Trophoblast cell (in vitro differentiated cells and primary cell): ENCODE data around the gene TTC32.

Experiments
- DNase-seq, 2 donors: peaks; one replicate each; pipeline ENCODE4 v3.0.0-alpha.2; 2016
- H2AFZ ChIP-seq: 2 replicates; pipeline ENCODE4 v1.6.1; 2013; ENCODE audit warnings: low read length, moderate library complexity, mild to moderate bottlenecking; ENCODE audit not compliant: insufficient read depth, poor library complexity
- H2AK5ac ChIP-seq: 2 replicates; pipeline ENCODE4 v1.6.1; 2013; ENCODE audit warnings: mild to moderate bottlenecking, low read length
- H2BK120ac ChIP-seq: 2 replicates; pipeline ENCODE4 v1.6.1; 2013; ENCODE audit warnings: low read length, mild to moderate bottlenecking, moderate library complexity; ENCODE audit not compliant: insufficient read depth, poor library complexity
- H2BK12ac ChIP-seq: 2 replicates; pipeline ENCODE4 v1.6.1; 2013; ENCODE audit warnings: mild to moderate bottlenecking, low read length, moderate library complexity
- H2BK5ac ChIP-seq: 2 replicates; pipeline ENCODE4 v1.6.1; 2013; ENCODE audit warnings: low read length, low read depth, moderate library complexity, mild to moderate bottlenecking; ENCODE audit not compliant: poor library complexity
- H3K14ac ChIP-seq: 2 replicates; pipeline ENCODE4 v1.6.1; 2013; ENCODE audit warnings: mild to moderate bottlenecking, low read length
- H3K18ac ChIP-seq: 2 replicates; pipeline ENCODE4 v1.6.1; 2013; ENCODE audit warnings: mild to moderate bottlenecking, low read length
- H3K23ac ChIP-seq: 2 replicates; pipeline ENCODE4 v1.6.1; 2013; ENCODE audit warnings: low read length
- H3K27ac ChIP-seq: 2 replicates; pipeline ENCODE4 v1.5.1; 2013; ENCODE audit warnings: low read depth, mild to moderate bottlenecking, inconsistent platforms, low read length, moderate library complexity
- H3K27me3 ChIP-seq: 2 replicates; pipeline ENCODE4 v1.6.1; 2013; ENCODE audit warnings: inconsistent platforms, mild to moderate bottlenecking, low read length, moderate library complexity; ENCODE audit not compliant: insufficient read depth
- H3K36me3 ChIP-seq, 2 experiments: 1 replicate in 1 of 2; 2 replicates in 1 of 2; pipeline ENCODE4 v1.6.1; 2013; ENCODE audit warnings: low read length in 2 of 2, mild to moderate bottlenecking in 2 of 2, moderate library complexity in 1 of 2; ENCODE audit not compliant: insufficient read depth in 2 of 2, control insufficient read depth in 1 of 2
- H3K4ac ChIP-seq: 2 replicates; pipeline ENCODE4 v1.6.1; 2013; ENCODE audit warnings: low read depth, mild to moderate bottlenecking, low read length, moderate library complexity
- H3K4me1 ChIP-seq, 2 experiments: 1 replicate in 1 of 2; 2 replicates in 1 of 2; pipeline ENCODE4 v1.6.1; 2013; ENCODE audit warnings: low read length in 2 of 2, mild to moderate bottlenecking in 2 of 2, moderate library complexity in 1 of 2; ENCODE audit not compliant: insufficient read depth in 2 of 2, control insufficient read depth in 1 of 2
- H3K4me2 ChIP-seq: 2 replicates; pipeline ENCODE4 v1.6.1; 2013; ENCODE audit warnings: inconsistent platforms, mild to moderate bottlenecking, low read length, moderate library complexity
- H3K4me3 ChIP-seq: 2 replicates; pipeline ENCODE4 v1.5.1; 2013; ENCODE audit warnings: mild to moderate bottlenecking, low read depth, low read length, inconsistent platforms
- H3K79me1 ChIP-seq: one replicate; pipeline ENCODE4 v1.6.1; 2013; ENCODE audit warnings: low read length
- H3K79me2 ChIP-seq: 2 replicates; pipeline ENCODE4 v1.6.1; 2013; ENCODE audit warnings: low read length, mild to moderate bottlenecking; ENCODE audit not compliant: control insufficient read depth, insufficient read depth, poor library complexity
- H3K9ac ChIP-seq: 2 replicates; pipeline ENCODE4 v1.6.1; 2013; ENCODE audit warnings: mild to moderate bottlenecking, low read length
- H3K9me3 ChIP-seq: 2 replicates; pipeline ENCODE4 v1.6.1; 2013; ENCODE audit warnings: low read depth, mild to moderate bottlenecking, control low read depth, inconsistent platforms, low read length; ENCODE audit not compliant: insufficient read depth
- H4K12ac ChIP-seq: 2 replicates; pipeline ENCODE4 v1.6.1; 2013; ENCODE audit warnings: low read depth, mild to moderate bottlenecking, low read length, moderate library complexity
- H4K8ac ChIP-seq: 2 replicates; pipeline ENCODE4 v1.6.1; 2013; ENCODE audit warnings: low read depth, mild to moderate bottlenecking, low read length, moderate library complexity
- H4K91ac ChIP-seq: one replicate; pipeline ENCODE4 v1.6.1; 2013; ENCODE audit warnings: low read depth, mild to moderate bottlenecking, low read length, moderate library complexity
- WGBS: extraction: QIAGEN DNeasy Blood & Tissue Kit; methylation state at CpG from one replicate; pipeline ENCODE4 v1.1.7; 2013; ENCODE audit warnings: missing lambda C conversion rate; ENCODE audit not compliant: insufficient read length, insufficient coverage; ENCODE audit errors: extremely low coverage; 5-methylcytosine and 5-hydroxymethylcytosine counted together

The TTC32 gene

GRCh38 chr2:19898592-19899329 is 3.0 kb downstream of the TTC32 start:
- no peaks in the 10 kb centered on the region for H3K9me3 ChIP-seq
- H3K4me3 ChIP-seq = no peak overlapping the region
- peaks cover 10% of the 10 kb centered on the region for H3K79me2 ChIP-seq
- no peak overlapping the region for H3K18ac ChIP-seq
- H3K4me2 ChIP-seq = no peak overlapping the region
- H3K79me1 ChIP-seq = peaks cover 11% of the 10 kb centered on the region
- H2BK12ac ChIP-seq = no peak overlapping the region
- H3K4me1 ChIP-seq = peaks cover 4 to 6% of the 10 kb centered on the region in 2 experiments
- no peak overlapping the region for H4K8ac ChIP-seq
- peak overlapping the region; percentile 71 for H3K4ac ChIP-seq
- no peak overlapping the region for H3K23ac ChIP-seq
- no peak overlapping the region for H3K27ac ChIP-seq
- peak overlapping the region; percentile 68 for H3K9ac ChIP-seq
- H2BK120ac ChIP-seq = no peak overlapping the region
- no peak overlapping the region for H2AFZ ChIP-seq
- no CpG with 5 or more reads among the region's 7 CpGs for WGBS
- no peak overlapping the region for H4K12ac ChIP-seq
- no peaks in the 10 kb centered on the region for H3K36me3 ChIP-seq
- H2BK5ac ChIP-seq = no peak overlapping the region
- DNase-seq = no peak
- H2AK5ac ChIP-seq = no peak overlapping the region
- no peak overlapping the region for H3K14ac ChIP-seq
- H4K91ac ChIP-seq = no peak overlapping the region
- H3K27me3 ChIP-seq = no peaks in the 10 kb centered on the region

- Histone ChIP-seq H2BK120ac (no peak overlapping the region), H3K27ac (no peak overlapping the region), H2AK5ac (no peak overlapping the region), H4K91ac (no peak overlapping the region), H3K4me2 (no peak overlapping the region), H3K9ac (no peak overlapping the region), H2AFZ (no peak overlapping the region), H4K12ac (no peak overlapping the region), H3K4me1 (peaks cover 4 to 6% of the 10 kb centered on the region in 2 experiments), H3K9me3 (no peaks in the 10 kb centered on the region), H2BK5ac (no peak overlapping the region), H3K23ac (no peak overlapping the region), H3K4ac (no peak overlapping the region), H3K79me1 (peaks cover 11% of the 10 kb centered on the region), H3K4me3 (no peak overlapping the region), H3K14ac (no peak overlapping the region), H3K27me3 (no peaks in the 10 kb centered on the region), H3K18ac (no peak overlapping the region), H2BK12ac (no peak overlapping the region), H4K8ac (no peak overlapping the region), H3K79me2 (peaks cover 10% of the 10 kb centered on the region), H3K36me3 (no peaks in the 10 kb centered on the region)
- WGBS = no CpG with 5 or more reads among the region's 5 CpGs
- DNase-seq = no peak
These were observed 4.0 kb downstream of the TTC32 start for GRCh38 chr2:19897623-19898245.

GRCh38 chr2:19895535-19895934 is 6.2 kb downstream of the TTC32 start:
- Histone ChIP-seq H3K18ac (no peak overlapping the region), H3K9ac (no peak overlapping the region), H3K4me3 (no peak overlapping the region), H3K4me1 (peaks cover 4% of the 10 kb centered on the region in 2 experiments), H2AFZ (no peak overlapping the region), H3K36me3 (no peaks in the 10 kb centered on the region), H3K27me3 (no peaks in the 10 kb centered on the region), H4K12ac (no peak overlapping the region), H2BK12ac (no peak overlapping the region), H3K79me2 (no peaks in the 10 kb centered on the region), H3K27ac (no peak overlapping the region), H3K23ac (no peak overlapping the region), H3K4ac (no peak overlapping the region), H2AK5ac (no peak overlapping the region), H4K8ac (no peak overlapping the region), H3K14ac (no peak overlapping the region), H3K4me2 (no peak overlapping the region), H3K9me3 (no peaks in the 10 kb centered on the region), H3K79me1 (no peaks in the 10 kb centered on the region), H2BK5ac (no peak overlapping the region), H4K91ac (no peak overlapping the region), H2BK120ac (no peak overlapping the region)
- WGBS = no CpG with 5 or more reads among the region's 3 CpGs
- DNase-seq = no peak

GRCh38 chr2:19894134-19894792 is 7.5 kb downstream of the TTC32 start:
- Histone ChIP-seq H3K4me3 (no peak overlapping the region), H2AFZ (no peak overlapping the region), H3K23ac (no peak overlapping the region), H3K18ac (no peak overlapping the region), H3K14ac (no peak overlapping the region), H4K91ac (no peak overlapping the region), H3K36me3 (no peaks in the 10 kb centered on the region), H3K4ac (no peak overlapping the region), H3K79me1 (no peaks in the 10 kb centered on the region), H2BK5ac (no peak overlapping the region), H3K27ac (no peak overlapping the region), H2BK12ac (no peak overlapping the region), H3K4me2 (no peak overlapping the region), H3K27me3 (no peaks in the 10 kb centered on the region), H4K8ac (no peak overlapping the region), H2BK120ac (no peak overlapping the region), H3K79me2 (no peaks in the 10 kb centered on the region), H3K9me3 (no peaks in the 10 kb centered on the region), H4K12ac (no peak overlapping the region), H3K4me1 (peaks cover 2% of the 10 kb centered on the region in 2 experiments), H3K9ac (no peak overlapping the region), H2AK5ac (no peak overlapping the region)
- no CpG with 5 or more reads among the region's 4 CpGs for WGBS
- DNase-seq = no peak
